DMS79 (cell line): ENCODE measurements around the gene MAGI2.

ENCODE experiments used
- DNase-seq: peaks from one replicate; lab custom pipeline; 2025; lab: John Stamatoyannopoulos, UW

Gene MAGI2

GRCh38 chr7:77989981-77990566, 1463.4 kb downstream of the MAGI2 start:
- no peak for DNase-seq

- DNase-seq = no peak
Measured at GRCh38 chr7:77985974-77986339, 1467.5 kb downstream of the MAGI2 start.

GRCh38 chr7:77985232-77985973, 1468.1 kb downstream of the MAGI2 start:
- DNase-seq = no peak

- DNase-seq = no peak
Measured at GRCh38 chr7:77983973-77984372, 1469.5 kb downstream of the MAGI2 start.

- no peak for DNase-seq
Measured at GRCh38 chr7:77982926-77983550, 1470.4 kb downstream of the MAGI2 start.

GRCh38 chr7:77980087-77980713, 1473.3 kb downstream of the MAGI2 start:
- no peak for DNase-seq

GRCh38 chr7:77979219-77979618, 1474.2 kb downstream of the MAGI2 start:
- DNase-seq = no peak

- no peak for DNase-seq
Measured at GRCh38 chr7:77975672-77976480, 1477.6 kb downstream of the MAGI2 start.

- no peak for DNase-seq
Measured at GRCh38 chr7:77971726-77972125, 1481.7 kb downstream of the MAGI2 start.

- no peak for DNase-seq
Measured at GRCh38 chr7:77967429-77967828, 1486.0 kb downstream of the MAGI2 start.
